CD8-positive, alpha-beta memory T cell (primary cell): ENCODE data around the gene SNTG2. TPM values are rescaled to one million over a fixed set of nuclear protein-coding genes. Genes with fewer than 3 reads are reported as not detected.

ENCODE experiments used
- CTCF ChIA-PET: fragments of 350-600 bp; sonication (Branson Sonifier 250); formaldehyde crosslinking; loops from one replicate; lab custom pipeline; 2021; ENCODE audit warnings: antibody characterized with exemption; lab: Charles Lee
- POLR2A ChIA-PET: fragments of 350-600 bp; sonication (Branson Sonifier 250); formaldehyde crosslinking; loops from one replicate; lab custom pipeline; 2021; ENCODE audit warnings: antibody characterized with exemption; lab: Charles Lee
- DNase-seq, 5 donors: peaks; one replicate each; pipeline versions ENCODE4 v3.0.0 to v3.0.0-alpha.2; 2020 to 2022; ENCODE audit warnings: mixed read lengths in 1 of 5
- H3K27ac ChIP-seq: one replicate; pipeline ENCODE4 v1.7.0; 2013; ENCODE audit warnings: low read depth, mild to moderate bottlenecking, low read length, moderate library complexity
- H3K27me3 ChIP-seq: 2 replicates; pipeline ENCODE4 v1.7.0; 2013; ENCODE audit warnings: low read length, mild to moderate bottlenecking; ENCODE audit not compliant: insufficient read depth, poor library complexity, severe bottlenecking
- H3K36me3 ChIP-seq: 2 replicates; pipeline ENCODE4 v1.7.0; 2013; ENCODE audit warnings: mild to moderate bottlenecking, low read length, moderate library complexity; ENCODE audit not compliant: insufficient read depth
- H3K4me1 ChIP-seq: 2 replicates; pipeline ENCODE4 v1.7.0; 2013; ENCODE audit warnings: mild to moderate bottlenecking, low read length, moderate library complexity; ENCODE audit not compliant: insufficient read depth
- H3K4me3 ChIP-seq: 2 replicates; pipeline ENCODE4 v1.7.0; 2013; ENCODE audit warnings: mild to moderate bottlenecking, low read length
- H3K9me3 ChIP-seq: 2 replicates; pipeline ENCODE4 v1.7.0; 2013; ENCODE audit warnings: mild to moderate bottlenecking, low read length
- H3K27ac Mint-ChIP-seq, 8 donors: one replicate each; pipeline ENCODE4 v1.8.0; 2020 to 2021; ENCODE audit warnings: mixed read lengths in 8 of 8, mild to moderate bottlenecking in 6 of 8, inconsistent platforms in 3 of 8, moderate library complexity in 3 of 8
- H3K27me3 Mint-ChIP-seq, 2 donors: one replicate each; pipeline ENCODE4 v1.8.0; 2020 to 2021; ENCODE audit warnings: mixed read lengths in 2 of 2, mild to moderate bottlenecking in 1 of 2, moderate library complexity in 1 of 2
- H3K36me3 Mint-ChIP-seq, 3 donors: one replicate each; pipeline ENCODE4 v1.8.0; 2020 to 2021; ENCODE audit warnings: mixed read lengths in 3 of 3, inconsistent platforms in 1 of 3, mild to moderate bottlenecking in 1 of 3
- H3K4me1 Mint-ChIP-seq, 3 donors: one replicate each; pipeline ENCODE4 v1.8.0; 2020 to 2021; ENCODE audit warnings: mixed read lengths in 3 of 3, inconsistent platforms in 1 of 3, mild to moderate bottlenecking in 1 of 3
- H3K4me3 Mint-ChIP-seq, 7 donors: one replicate each; pipeline ENCODE4 v1.8.0; 2020 to 2021; ENCODE audit warnings: mixed read lengths in 7 of 7, mild to moderate bottlenecking in 6 of 7, moderate library complexity in 4 of 7, inconsistent platforms in 2 of 7
- H3K9me3 Mint-ChIP-seq, 5 donors: one replicate each; pipeline ENCODE4 v1.8.0; 2020 to 2022; ENCODE audit warnings: mixed read lengths in 5 of 5, mild to moderate bottlenecking in 3 of 5, moderate library complexity in 2 of 5, inconsistent platforms in 1 of 5
- polyA plus RNA-seq: library from polyadenylated mRNA; unstranded; fragments of 300-500 nt; fragmentation: Illumina TruSeq; gene quantifications from one replicate; pipeline ENCODE4 v1.2.3, GENCODE V29; 2021
- total RNA-seq, 2 experiments: library from RNA; stranded (reverse); gene quantifications; one replicate each; pipeline ENCODE4 v1.2.3, GENCODE V29; 2021

The SNTG2 gene
- total and polyA plus RNA-seq, 3 experiments from 2014 or later, result 0.30 to 1.7 (median 1.3) TPM

GRCh38 chr2:1236606-1237005 is 286.0 kb downstream of the SNTG2 start:
- no peak overlapping the region for H3K27ac ChIP-seq
- no peaks in the 10 kb centered on the region for H3K27me3 ChIP-seq
- H3K4me1 Mint-ChIP-seq, result no peaks in the 10 kb centered on the region
- no peaks in the 10 kb centered on the region for H3K36me3 ChIP-seq
- H3K4me1 ChIP-seq, result no peaks in the 10 kb centered on the region
- no peak overlapping the region for H3K4me3 Mint-ChIP-seq
- H3K9me3 ChIP-seq, result no peaks in the 10 kb centered on the region
- H3K27me3 Mint-ChIP-seq, result no peaks in the 10 kb centered on the region
- no peak for DNase-seq
- CTCF ChIA-PET, result interaction anchor here (1.0 kb wide), 1 partner anchor 97 kb away, joined by 3 read pairs; no protein-coding TSS in a partner anchor
- peaks cover 0 to 1% (median 0%) of the 10 kb centered on the region in 3 donors for H3K36me3 Mint-ChIP-seq
- H3K9me3 Mint-ChIP-seq, result peaks cover 0 to 2% (median 0%) of the 10 kb centered on the region in 5 donors
- H3K27ac Mint-ChIP-seq, result no peak overlapping the region
- POLR2A ChIA-PET, result interaction anchor here (0.6 kb wide), 1 partner anchor 342 kb away, joined by 6 read pairs; no protein-coding TSS in a partner anchor
- no peak overlapping the region for H3K4me3 ChIP-seq

GRCh38 chr2:1237783-1238182 is 287.1 kb downstream of the SNTG2 start:
- no peaks in the 10 kb centered on the region for H3K27me3 Mint-ChIP-seq
- Histone ChIP-seq H3K9me3 (no peaks in the 10 kb centered on the region), H3K4me3 (no peak overlapping the region), H3K27ac (no peak overlapping the region), H3K36me3 (no peaks in the 10 kb centered on the region), H3K27me3 (no peaks in the 10 kb centered on the region), H3K4me1 (no peaks in the 10 kb centered on the region)
- H3K4me1 Mint-ChIP-seq, result no peaks in the 10 kb centered on the region
- no peak overlapping the region for H3K4me3 Mint-ChIP-seq
- peaks cover 0 to 2% (median 0%) of the 10 kb centered on the region in 5 donors for H3K9me3 Mint-ChIP-seq
- ChIA-PET POLR2A (no interaction called here), CTCF (no interaction called here)
- H3K36me3 Mint-ChIP-seq, result peaks cover 0 to 1% (median 0%) of the 10 kb centered on the region in 3 donors
- no peak for DNase-seq
- H3K27ac Mint-ChIP-seq, result no peak overlapping the region

- Mint-ChIP-seq H3K27ac (no peak overlapping the region), H3K36me3 (peaks cover 0 to 1% (median 0%) of the 10 kb centered on the region in 3 donors), H3K9me3 (no peaks in the 10 kb centered on the region), H3K4me1 (no peaks in the 10 kb centered on the region), H3K27me3 (no peaks in the 10 kb centered on the region), H3K4me3 (no peak overlapping the region)
- H3K4me3 ChIP-seq, result no peak overlapping the region
- no peaks in the 10 kb centered on the region for H3K4me1 ChIP-seq
- no peaks in the 10 kb centered on the region for H3K27me3 ChIP-seq
- CTCF ChIA-PET, result no interaction called here
- no peaks in the 10 kb centered on the region for H3K9me3 ChIP-seq
- no peak overlapping the region for H3K27ac ChIP-seq
- POLR2A ChIA-PET, result no interaction called here
- H3K36me3 ChIP-seq, result no peaks in the 10 kb centered on the region
- no peak for DNase-seq
These were observed 288.0 kb downstream of the SNTG2 start for GRCh38 chr2:1238598-1239138.

- Histone ChIP-seq H3K27me3 (no peaks in the 10 kb centered on the region), H3K9me3 (no peaks in the 10 kb centered on the region), H3K36me3 (no peaks in the 10 kb centered on the region), H3K27ac (no peak overlapping the region), H3K4me1 (no peaks in the 10 kb centered on the region), H3K4me3 (no peak overlapping the region)
- H3K9me3 Mint-ChIP-seq, result no peaks in the 10 kb centered on the region
- ChIA-PET CTCF (no interaction called here), POLR2A (no interaction called here)
- H3K4me3 Mint-ChIP-seq, result no peak overlapping the region
- H3K27ac Mint-ChIP-seq, result no peak overlapping the region
- H3K4me1 Mint-ChIP-seq, result no peaks in the 10 kb centered on the region
- DNase-seq, result no peak
- H3K27me3 Mint-ChIP-seq, result peaks cover 0 to 3% of the 10 kb centered on the region in 2 donors
- no peaks in the 10 kb centered on the region for H3K36me3 Mint-ChIP-seq
These were observed 294.5 kb downstream of the SNTG2 start for GRCh38 chr2:1245193-1245592.

- no peaks in the 10 kb centered on the region for H3K4me1 Mint-ChIP-seq
- Histone ChIP-seq H3K36me3 (no peaks in the 10 kb centered on the region), H3K27ac (no peak overlapping the region), H3K4me3 (no peak overlapping the region), H3K4me1 (no peaks in the 10 kb centered on the region), H3K9me3 (no peaks in the 10 kb centered on the region), H3K27me3 (no peaks in the 10 kb centered on the region)
- CTCF ChIA-PET, result no interaction called here
- H3K36me3 Mint-ChIP-seq, result no peaks in the 10 kb centered on the region
- H3K27me3 Mint-ChIP-seq, result peaks cover 0 to 3% of the 10 kb centered on the region in 2 donors
- H3K4me3 Mint-ChIP-seq, result no peak overlapping the region
- H3K9me3 Mint-ChIP-seq, result no peaks in the 10 kb centered on the region
- DNase-seq, result no peak
- POLR2A ChIA-PET, result no interaction called here
- no peak overlapping the region for H3K27ac Mint-ChIP-seq
These were observed 295.6 kb downstream of the SNTG2 start for GRCh38 chr2:1246239-1246638.

- Mint-ChIP-seq H3K9me3 (no peaks in the 10 kb centered on the region), H3K27me3 (peaks cover 0 to 3% of the 10 kb centered on the region in 2 donors), H3K36me3 (no peaks in the 10 kb centered on the region), H3K4me3 (no peak overlapping the region), H3K4me1 (no peaks in the 10 kb centered on the region), H3K27ac (no peak overlapping the region)
- ChIA-PET POLR2A (no interaction called here), CTCF (no interaction called here)
- Histone ChIP-seq H3K27ac (no peak overlapping the region), H3K36me3 (no peaks in the 10 kb centered on the region), H3K4me1 (no peaks in the 10 kb centered on the region), H3K27me3 (no peaks in the 10 kb centered on the region), H3K4me3 (no peak overlapping the region), H3K9me3 (no peaks in the 10 kb centered on the region)
- DNase-seq, result no peak
These were observed 296.3 kb downstream of the SNTG2 start for GRCh38 chr2:1246991-1247390.

- H3K4me1 Mint-ChIP-seq, result no peaks in the 10 kb centered on the region
- no peak overlapping the region for H3K27ac Mint-ChIP-seq
These were observed 297.5 kb downstream of the SNTG2 start for GRCh38 chr2:1248187-1248586.

GRCh38 chr2:1249897-1250687 is 299.4 kb downstream of the SNTG2 start:
- no peaks in the 10 kb centered on the region for H3K36me3 Mint-ChIP-seq
- no peaks in the 10 kb centered on the region for H3K4me1 ChIP-seq
- no peaks in the 10 kb centered on the region for H3K4me1 Mint-ChIP-seq
- no peaks in the 10 kb centered on the region for H3K27me3 ChIP-seq
- no peak overlapping the region for H3K27ac ChIP-seq
- CTCF ChIA-PET, result no interaction called here
- no peaks in the 10 kb centered on the region for H3K36me3 ChIP-seq
- no peak for DNase-seq
- H3K4me3 Mint-ChIP-seq, result no peak overlapping the region
- H3K9me3 Mint-ChIP-seq, result peaks cover 0 to 2% (median 0%) of the 10 kb centered on the region in 5 donors
- peak overlapping the region in 2 of 8 donors; percentile 1 to 4 for H3K27ac Mint-ChIP-seq
- POLR2A ChIA-PET, result no interaction called here
- no peak overlapping the region for H3K4me3 ChIP-seq
- peaks cover 5% of the 10 kb centered on the region in 2 donors for H3K27me3 Mint-ChIP-seq
- H3K9me3 ChIP-seq, result no peaks in the 10 kb centered on the region

More at GRCh38 chr2:1248187-1248586, 297.5 kb downstream of the SNTG2 start:
- Histone ChIP-seq H3K36me3 (no peaks in the 10 kb centered on the region), H3K27ac (no peak overlapping the region), H3K27me3 (no peaks in the 10 kb centered on the region), H3K4me1 (no peaks in the 10 kb centered on the region), H3K9me3 (no peaks in the 10 kb centered on the region), H3K4me3 (no peak overlapping the region)
- CTCF ChIA-PET, result no interaction called here
- Mint-ChIP-seq H3K4me3 (no peak overlapping the region), H3K36me3 (no peaks in the 10 kb centered on the region), H3K9me3 (peaks cover 0 to under 1% (median 0%) of the 10 kb centered on the region in 5 donors), H3K27me3 (peaks cover 0 to 3% of the 10 kb centered on the region in 2 donors)
- DNase-seq, result no peak
- POLR2A ChIA-PET, result no interaction called here
